SH-SY5Y (cell line): Measurements from ENCODE around the gene SAG.

Source experiments
- GATA2 ChIP-seq: IDR thresholded peaks from 2 replicates; pipeline ENCODE4 v1.6.1; 2011; ENCODE audit warnings: mild to moderate bottlenecking, low read depth, low read length
- GATA3 ChIP-seq: IDR thresholded peaks from 2 replicates; pipeline ENCODE4 v1.6.1; 2011; ENCODE audit warnings: low read depth, mild to moderate bottlenecking, low read length, moderate library complexity

DNA sequence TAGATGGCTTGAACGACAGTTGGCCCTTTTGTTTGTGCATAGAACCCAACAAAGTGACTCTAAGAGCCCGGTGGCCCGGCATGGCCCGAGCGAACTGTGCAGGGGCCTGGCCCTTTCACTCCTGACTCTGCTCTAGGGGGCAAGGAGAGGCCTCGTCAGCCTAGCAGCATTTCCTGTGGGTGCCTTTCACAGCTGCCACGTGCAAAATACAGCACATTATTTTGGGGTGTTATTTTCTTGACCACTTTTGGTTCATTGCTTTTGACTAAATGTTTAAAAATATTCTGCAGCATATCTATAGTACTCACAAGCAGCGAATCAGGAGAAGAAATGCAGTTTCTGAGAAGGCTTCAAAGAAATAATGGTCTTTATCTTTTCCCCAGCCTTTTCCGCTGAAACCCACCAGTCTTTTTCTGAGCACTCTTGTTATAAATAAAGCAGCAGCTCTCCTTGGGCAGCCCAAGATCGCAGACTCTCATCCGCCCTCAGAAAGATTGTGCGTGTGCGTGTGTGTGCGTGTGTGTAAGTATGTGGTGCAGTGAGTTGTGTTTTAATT is 78.0 kb downstream of the SAG start:
- TF ChIP-seq GATA3 (no peak), GATA2 (no peak)
